ENCODE data around the gene ORAI3.

The ORAI3 gene

DNA sequence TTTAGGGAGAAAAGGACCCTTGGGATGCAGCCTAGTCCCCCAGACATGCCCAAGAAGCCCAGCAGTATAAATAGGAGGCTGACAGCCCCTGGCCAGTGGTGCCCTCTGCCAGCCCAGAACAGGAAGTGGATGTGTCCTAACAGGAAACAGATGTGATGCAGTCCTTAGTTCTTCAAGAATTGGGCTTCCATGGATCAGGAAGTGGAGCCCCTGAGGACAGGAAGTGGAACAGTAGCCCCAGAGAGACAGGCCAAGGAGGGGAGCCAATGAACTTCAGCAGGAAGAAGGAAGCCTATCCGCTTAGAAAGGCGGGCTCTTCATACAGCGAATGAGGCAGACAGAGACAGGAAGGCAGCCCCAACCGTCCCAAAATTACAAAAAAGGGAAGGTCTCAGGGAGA, 45.3 kb upstream of the ORAI3 start:
- TF ChIP-seq, protein P1, sequence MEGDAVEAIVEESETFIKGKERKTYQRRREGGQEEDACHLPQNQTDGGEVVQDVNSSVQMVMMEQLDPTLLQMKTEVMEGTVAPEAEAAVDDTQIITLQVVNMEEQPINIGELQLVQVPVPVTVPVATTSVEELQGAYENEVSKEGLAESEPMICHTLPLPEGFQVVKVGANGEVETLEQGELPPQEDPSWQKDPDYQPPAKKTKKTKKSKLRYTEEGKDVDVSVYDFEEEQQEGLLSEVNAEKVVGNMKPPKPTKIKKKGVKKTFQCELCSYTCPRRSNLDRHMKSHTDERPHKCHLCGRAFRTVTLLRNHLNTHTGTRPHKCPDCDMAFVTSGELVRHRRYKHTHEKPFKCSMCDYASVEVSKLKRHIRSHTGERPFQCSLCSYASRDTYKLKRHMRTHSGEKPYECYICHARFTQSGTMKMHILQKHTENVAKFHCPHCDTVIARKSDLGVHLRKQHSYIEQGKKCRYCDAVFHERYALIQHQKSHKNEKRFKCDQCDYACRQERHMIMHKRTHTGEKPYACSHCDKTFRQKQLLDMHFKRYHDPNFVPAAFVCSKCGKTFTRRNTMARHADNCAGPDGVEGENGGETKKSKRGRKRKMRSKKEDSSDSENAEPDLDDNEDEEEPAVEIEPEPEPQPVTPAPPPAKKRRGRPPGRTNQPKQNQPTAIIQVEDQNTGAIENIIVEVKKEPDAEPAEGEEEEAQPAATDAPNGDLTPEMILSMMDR (IDR thresholded peaks at IDR 0.05; ENCODE audit: low read depth, low read length, missing control alignments) = no peak
- no peak for DNase-seq (ENCODE audit: low read depth)
- no peak overlapping the region for H3K4me3 ChIP-seq (ENCODE audit: low read depth, low read length)

DNA sequence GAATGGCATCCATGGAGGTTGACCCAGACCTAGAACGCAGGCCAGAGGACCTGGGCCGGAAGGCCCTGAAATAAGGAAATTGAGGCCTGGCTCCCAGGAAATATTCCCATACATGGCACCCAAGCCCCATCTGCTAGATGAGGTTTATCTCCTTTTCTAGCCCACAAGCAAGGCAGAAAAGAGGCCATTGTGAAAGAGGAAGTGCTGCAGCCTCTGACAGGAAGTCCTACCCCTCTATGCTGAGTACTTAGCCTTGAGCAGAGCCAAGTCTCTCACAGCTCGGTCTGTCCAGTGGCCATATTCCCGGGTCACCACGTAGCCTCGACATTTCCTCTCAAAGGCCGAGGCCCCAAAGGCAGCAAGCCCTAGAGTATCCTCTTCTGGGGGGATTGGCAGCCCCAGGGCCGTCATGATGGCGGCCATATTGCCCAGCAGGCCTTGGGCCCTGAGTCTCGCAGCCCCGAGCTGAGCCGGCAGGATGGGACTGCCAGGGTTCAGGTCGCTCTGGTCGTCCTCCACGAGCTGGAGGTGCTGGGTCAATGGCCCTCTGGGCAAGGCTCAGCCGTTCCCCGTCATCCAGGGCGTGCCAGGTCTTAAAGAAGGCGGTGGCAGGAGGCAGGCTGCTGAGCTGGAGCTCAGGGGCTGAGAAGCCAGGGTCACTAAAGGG, 44.6 kb upstream of the ORAI3 start:
- DNase-seq (ENCODE audit: low read depth) = no peak
- TF ChIP-seq, protein P1 (IDR thresholded peaks at IDR 0.05; ENCODE audit: low read depth, low read length, missing control alignments) = no peak
- H3K4me3 ChIP-seq (ENCODE audit: low read depth, low read length) = no peak overlapping the region

DNA sequence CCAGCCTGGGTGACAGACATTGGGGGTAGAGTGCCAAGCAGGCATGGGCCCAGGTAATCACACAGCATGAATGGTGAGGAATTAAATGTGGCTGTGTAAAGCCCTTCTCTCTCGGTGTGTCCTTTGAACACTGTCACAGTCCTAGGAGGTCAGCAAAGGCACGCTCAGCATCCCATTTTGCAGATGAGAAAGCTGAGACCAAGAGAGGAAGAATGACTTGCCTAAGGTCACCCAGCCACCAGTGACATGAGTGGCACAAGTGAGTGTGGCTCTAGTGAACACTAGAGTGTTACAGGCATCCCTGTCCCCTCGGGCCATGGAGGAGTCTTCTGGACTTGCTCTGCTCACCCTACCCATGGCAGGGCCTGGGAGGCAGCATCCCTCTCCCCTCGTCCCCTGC, 41.8 kb upstream of the ORAI3 start:
- DNase-seq (ENCODE audit: low read depth) = no peak
- TF ChIP-seq, protein P1 (IDR thresholded peaks at IDR 0.05; ENCODE audit: low read depth, low read length, missing control alignments) = no peak
- no peak overlapping the region for H3K4me3 ChIP-seq (ENCODE audit: low read depth, low read length)

DNA sequence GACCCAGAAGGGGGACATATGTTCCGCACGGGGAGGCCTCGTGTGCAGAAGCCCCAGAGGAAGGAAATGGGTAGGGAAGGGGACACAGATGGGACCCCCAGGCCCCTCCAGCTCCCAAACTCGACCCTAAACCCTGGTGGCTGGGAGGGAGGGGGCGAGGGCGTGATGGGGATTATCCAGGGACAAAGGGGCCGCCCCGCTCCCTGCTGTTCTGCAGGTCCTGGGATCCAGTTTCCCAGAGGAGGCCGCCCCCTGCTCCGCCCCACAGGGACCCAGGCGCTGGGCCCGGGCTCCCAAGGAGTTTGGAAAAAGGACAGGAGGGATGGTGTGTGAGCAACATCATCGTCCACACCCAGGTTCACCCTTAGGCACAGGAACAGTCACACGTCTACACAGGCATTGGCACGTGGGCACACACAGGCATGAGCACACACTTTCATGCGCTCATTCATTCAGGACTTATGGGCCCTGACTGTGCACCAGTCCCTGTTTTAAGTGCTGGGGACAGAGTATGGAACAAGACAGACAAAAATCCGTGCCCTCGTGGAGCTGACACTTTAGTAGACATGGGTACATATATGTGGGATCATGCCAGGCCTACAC, 38.3 kb upstream of the ORAI3 start:
- H3K4me3 ChIP-seq (ENCODE audit: low read depth, low read length) = no peak overlapping the region
- TF ChIP-seq, protein P1 (IDR thresholded peaks at IDR 0.05; ENCODE audit: low read depth, low read length, missing control alignments) = no peak
- no peak for DNase-seq (ENCODE audit: low read depth)

DNA sequence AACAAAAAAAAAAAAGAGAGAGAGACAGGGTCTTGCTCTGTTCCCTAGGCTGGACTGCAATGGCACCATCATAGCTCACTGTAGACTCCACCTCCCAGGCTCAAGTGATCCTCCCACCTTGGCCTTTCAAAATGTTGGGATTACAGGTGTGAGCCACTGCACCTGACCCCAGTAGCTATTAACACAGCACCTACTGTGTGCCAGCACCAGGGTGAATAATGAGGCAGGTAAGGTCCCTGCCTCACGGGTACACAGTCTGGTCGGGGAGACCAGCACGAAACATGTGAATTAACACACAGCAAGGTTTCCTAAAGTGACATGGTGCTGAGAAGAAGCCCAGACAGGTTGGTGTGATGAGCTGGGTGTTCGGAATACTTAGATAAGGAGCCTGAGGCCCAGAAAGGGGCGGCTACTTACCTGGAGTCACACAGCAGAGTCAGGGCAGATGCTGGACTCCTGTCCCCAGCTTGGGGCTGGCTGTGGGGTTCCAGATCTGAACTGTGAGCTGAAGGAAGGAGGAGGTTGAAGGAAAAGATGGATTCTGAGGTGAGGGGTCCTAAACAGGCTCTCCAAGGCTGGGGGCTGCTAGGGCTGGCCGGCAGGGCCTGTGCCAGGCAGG, 36.0 kb upstream of the ORAI3 start:
- H3K4me3 ChIP-seq (ENCODE audit: low read depth, low read length) = no peak overlapping the region
- TF ChIP-seq, protein P1 (IDR thresholded peaks at IDR 0.05; ENCODE audit: low read depth, low read length, missing control alignments) = no peak
- no peak for DNase-seq (ENCODE audit: low read depth)

DNA sequence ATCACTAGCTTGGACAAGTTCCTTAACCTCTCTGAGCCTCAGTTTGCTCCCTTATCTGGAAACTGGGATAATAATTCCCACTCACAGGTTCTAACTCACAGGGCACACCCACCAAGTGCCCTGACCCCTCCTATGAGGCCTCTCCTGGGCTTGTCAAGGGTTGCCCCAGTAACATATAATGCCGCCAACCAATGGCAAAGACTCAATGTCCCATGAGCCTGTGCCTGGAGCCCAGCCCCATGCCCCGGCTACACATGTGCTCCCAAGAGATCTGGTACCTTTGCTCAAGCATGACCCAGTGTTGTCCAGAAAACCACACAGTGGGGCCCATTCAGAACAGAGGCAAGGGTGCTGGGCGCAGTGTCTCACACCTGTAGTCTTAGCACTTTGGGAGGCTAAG, 34.0 kb upstream of the ORAI3 start:
- TF ChIP-seq, protein P1 (IDR thresholded peaks at IDR 0.05; ENCODE audit: low read depth, low read length, missing control alignments) = no peak
- no peak for DNase-seq (ENCODE audit: low read depth)
- no peak overlapping the region for H3K4me3 ChIP-seq (ENCODE audit: low read depth, low read length)

Measured in GM12864 (cell line).